ENCODE results near the gene SYNE1. TPM values are rescaled to one million over a fixed set of nuclear protein-coding genes. Genes with fewer than 3 reads are reported as not detected.
A peak's percentile ranks its signal among the peaks of the same experiment; 100 is the strongest.

The SYNE1 gene
- total RNA-seq, 6 experiments from 2014 or later, result 60.0 to 69.0 (median 66.9) TPM

GRCh38 chr6:152457949-152458624, 179.1 kb downstream of the SYNE1 start:
- Mint-ChIP-seq H3K36me3 (ENCODE audit: low read depth) (peaks cover 15% of the 10 kb centered on the region), H3K4me3 (no peak overlapping the region), H3K27me3 (ENCODE audit: insufficient read depth) (no peaks in the 10 kb centered on the region), H3K27ac (peak overlapping the region; percentile 76; the same call in 1 of the 2 replicates), H3K9me3 (no peaks in the 10 kb centered on the region), H3K4me1 (ENCODE audit: low read depth) (peaks cover 44% of the 10 kb centered on the region)
- no peak for TF ChIP-seq CTCF (IDR thresholded peaks at IDR 0.05)
- no peak for DNase-seq

- Mint-ChIP-seq H3K27me3 (ENCODE audit: insufficient read depth) (peaks cover 1% of the 10 kb centered on the region), H3K4me1 (ENCODE audit: low read depth) (peaks cover 10% of the 10 kb centered on the region), H3K9me3 (no peaks in the 10 kb centered on the region; the same call in 1 of the 2 replicates), H3K27ac (no peak overlapping the region), H3K36me3 (ENCODE audit: low read depth) (peaks cover 21% of the 10 kb centered on the region), H3K4me3 (no peak overlapping the region)
- no peak for TF ChIP-seq CTCF (IDR thresholded peaks at IDR 0.05)
- no peak for DNase-seq
These were observed 183.2 kb downstream of the SYNE1 start for GRCh38 chr6:152454003-152454402.

GRCh38 chr6:152453421-152453820, 183.7 kb downstream of the SYNE1 start:
- DNase-seq, result no peak
- peaks cover 17% of the 10 kb centered on the region for H3K36me3 Mint-ChIP-seq (ENCODE audit: low read depth)
- no peak overlapping the region for H3K4me3 Mint-ChIP-seq
- H3K9me3 Mint-ChIP-seq, result no peaks in the 10 kb centered on the region; the same call in 1 of the 2 replicates
- no peak overlapping the region for H3K27ac Mint-ChIP-seq
- H3K27me3 Mint-ChIP-seq (ENCODE audit: insufficient read depth), result peaks cover 1% of the 10 kb centered on the region
- no peak for TF ChIP-seq CTCF (IDR thresholded peaks at IDR 0.05)
- H3K4me1 Mint-ChIP-seq (ENCODE audit: low read depth), result peaks cover 4% of the 10 kb centered on the region

- H3K4me1 Mint-ChIP-seq (ENCODE audit: low read depth), result no peaks in the 10 kb centered on the region
- no peak for TF ChIP-seq CTCF (IDR thresholded peaks at IDR 0.05)
- H3K27ac Mint-ChIP-seq, result no peak overlapping the region
- DNase-seq, result no peak
- no peak overlapping the region for H3K4me3 Mint-ChIP-seq
- no peaks in the 10 kb centered on the region; the same call in 1 of the 2 replicates for H3K9me3 Mint-ChIP-seq
- H3K36me3 Mint-ChIP-seq (ENCODE audit: low read depth), result peaks cover 16% of the 10 kb centered on the region
- peaks cover 1% of the 10 kb centered on the region for H3K27me3 Mint-ChIP-seq (ENCODE audit: insufficient read depth)
These were observed 184.5 kb downstream of the SYNE1 start for GRCh38 chr6:152452639-152453038.

- Mint-ChIP-seq H3K36me3 (ENCODE audit: low read depth) (peaks cover 16% of the 10 kb centered on the region), H3K4me3 (no peak overlapping the region)
These were observed 186.6 kb downstream of the SYNE1 start for GRCh38 chr6:152450519-152450918.

More at GRCh38 chr6:152450519-152450918, 186.6 kb downstream of the SYNE1 start:
- TF ChIP-seq CTCF (IDR thresholded peaks at IDR 0.05), result no peak
- H3K4me1 Mint-ChIP-seq (ENCODE audit: low read depth), result no peaks in the 10 kb centered on the region
- no peaks in the 10 kb centered on the region; the same call in 1 of the 2 replicates for H3K9me3 Mint-ChIP-seq
- peaks cover 1% of the 10 kb centered on the region for H3K27me3 Mint-ChIP-seq (ENCODE audit: insufficient read depth)
- DNase-seq, result no peak
- H3K27ac Mint-ChIP-seq, result no peak overlapping the region
